Fibroblast of mammary gland (primary cell): ENCODE data around the gene VWA8.

Experiments used
- DNase-seq: peaks from one replicate; pipeline ENCODE4 v3.0.0-alpha.2; 2010; ENCODE audit warnings: low read depth
- H3K4me3 ChIP-seq: 2 replicates; pipeline ENCODE4 v1.5.1; 2011; ENCODE audit warnings: low read depth, mild to moderate bottlenecking, low read length, moderate library complexity; ENCODE audit not compliant: control insufficient read depth
- TF ChIP-seq, protein P1 (sequence below): conservative IDR thresholded peaks from 2 replicates; pipeline ENCODE4 v1.5.1; 2011; ENCODE audit warnings: low read depth, low read length, inconsistent platforms; ENCODE audit not compliant: control insufficient read depth, insufficient read depth

Gene VWA8

DNA sequence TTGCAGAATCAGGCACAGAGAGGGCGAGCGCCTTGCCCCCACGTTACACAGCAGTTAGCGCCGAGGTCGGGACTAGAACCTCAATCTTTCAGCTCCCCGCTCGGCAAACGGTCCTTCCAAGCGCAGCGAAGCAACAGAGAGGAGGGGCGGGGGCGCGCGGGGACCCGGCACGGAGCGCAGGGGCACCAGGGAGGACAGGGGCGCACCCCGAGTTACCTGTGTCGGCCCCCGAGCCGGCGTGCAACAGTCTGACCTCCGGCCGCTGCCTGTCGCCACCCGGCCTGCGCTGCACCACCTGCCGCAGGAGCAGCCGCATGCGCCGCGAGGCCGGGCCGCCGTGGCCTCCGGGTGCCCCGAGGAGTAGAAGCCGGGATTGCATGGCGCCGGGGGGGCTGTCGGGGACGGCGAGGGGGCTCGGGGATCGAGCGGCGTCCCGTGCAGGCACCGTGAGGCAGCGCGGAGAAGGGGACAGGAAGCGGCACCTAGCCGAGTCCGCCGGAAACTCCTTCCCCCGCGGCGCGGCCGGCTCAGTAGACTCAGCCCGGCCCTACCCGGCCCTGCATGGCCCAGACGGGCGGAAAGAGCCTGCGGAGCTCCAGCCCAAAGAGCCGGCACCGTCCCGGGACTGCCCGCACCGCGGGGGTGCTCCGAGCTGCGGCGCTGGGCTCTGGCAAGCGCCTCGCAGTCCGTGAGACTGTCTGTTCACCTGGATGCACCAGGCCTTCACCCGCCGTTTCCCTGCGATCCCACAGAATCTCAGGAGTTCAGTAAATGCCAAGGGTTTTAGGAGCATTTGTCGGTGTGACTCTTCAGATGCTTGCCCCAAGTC, at the start of gene VWA8:
Gene VWA8, minus strand, starts transcription at position 473 of the 829 bp plus-strand sequence. Its CDS starts 94 bp downstream, at position 379.
- peak; percentile 77 for DNase-seq
- peak within 1 kb of the TSS; percentile 67 for H3K4me3 ChIP-seq
- TF ChIP-seq, protein P1, sequence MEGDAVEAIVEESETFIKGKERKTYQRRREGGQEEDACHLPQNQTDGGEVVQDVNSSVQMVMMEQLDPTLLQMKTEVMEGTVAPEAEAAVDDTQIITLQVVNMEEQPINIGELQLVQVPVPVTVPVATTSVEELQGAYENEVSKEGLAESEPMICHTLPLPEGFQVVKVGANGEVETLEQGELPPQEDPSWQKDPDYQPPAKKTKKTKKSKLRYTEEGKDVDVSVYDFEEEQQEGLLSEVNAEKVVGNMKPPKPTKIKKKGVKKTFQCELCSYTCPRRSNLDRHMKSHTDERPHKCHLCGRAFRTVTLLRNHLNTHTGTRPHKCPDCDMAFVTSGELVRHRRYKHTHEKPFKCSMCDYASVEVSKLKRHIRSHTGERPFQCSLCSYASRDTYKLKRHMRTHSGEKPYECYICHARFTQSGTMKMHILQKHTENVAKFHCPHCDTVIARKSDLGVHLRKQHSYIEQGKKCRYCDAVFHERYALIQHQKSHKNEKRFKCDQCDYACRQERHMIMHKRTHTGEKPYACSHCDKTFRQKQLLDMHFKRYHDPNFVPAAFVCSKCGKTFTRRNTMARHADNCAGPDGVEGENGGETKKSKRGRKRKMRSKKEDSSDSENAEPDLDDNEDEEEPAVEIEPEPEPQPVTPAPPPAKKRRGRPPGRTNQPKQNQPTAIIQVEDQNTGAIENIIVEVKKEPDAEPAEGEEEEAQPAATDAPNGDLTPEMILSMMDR = no peak

DNA sequence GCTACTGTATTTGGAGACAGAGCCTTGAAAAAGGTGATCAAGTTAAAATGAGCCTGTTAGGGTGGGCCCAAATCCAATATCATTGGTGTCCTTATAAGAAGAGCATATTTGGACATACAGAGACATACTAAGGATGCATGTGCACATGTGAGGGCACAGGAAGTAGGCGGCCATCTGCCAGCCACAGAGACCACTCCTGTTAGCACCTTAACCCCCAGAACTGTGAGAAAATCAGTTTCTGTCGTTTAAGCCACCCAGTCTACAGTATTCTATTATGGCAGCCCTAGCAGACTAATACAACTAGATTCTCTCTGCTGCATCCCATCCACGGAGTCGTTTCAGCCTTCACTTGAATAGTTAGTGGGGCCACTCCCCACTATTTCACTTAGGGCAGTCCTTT, 48.1 kb upstream of the VWA8 start:
- DNase-seq = no peak
- TF ChIP-seq, protein P1 = no peak
- no peak overlapping the region for H3K4me3 ChIP-seq

DNA sequence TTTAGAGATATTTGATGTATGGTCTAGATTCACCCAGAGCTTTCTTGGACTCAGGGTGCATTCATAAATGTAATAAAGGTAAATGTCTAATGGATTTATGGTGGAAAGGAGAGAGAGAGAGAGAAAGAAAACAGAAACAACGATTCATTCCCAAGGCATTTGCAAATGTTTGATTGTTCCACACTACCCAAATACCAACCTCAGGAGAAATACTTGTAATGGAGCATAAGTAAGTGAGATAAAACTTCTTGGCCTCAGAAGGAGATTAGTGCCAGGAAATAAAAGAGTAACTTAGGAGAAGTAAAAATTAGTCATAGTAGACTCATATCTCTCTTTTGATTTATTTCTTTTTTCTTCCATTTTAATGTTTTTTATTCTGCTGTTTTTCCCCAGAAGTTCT, 46.9 kb upstream of the VWA8 start:
- TF ChIP-seq, protein P1 = no peak
- peak; percentile 44 for DNase-seq
- H3K4me3 ChIP-seq = no peak overlapping the region

DNA sequence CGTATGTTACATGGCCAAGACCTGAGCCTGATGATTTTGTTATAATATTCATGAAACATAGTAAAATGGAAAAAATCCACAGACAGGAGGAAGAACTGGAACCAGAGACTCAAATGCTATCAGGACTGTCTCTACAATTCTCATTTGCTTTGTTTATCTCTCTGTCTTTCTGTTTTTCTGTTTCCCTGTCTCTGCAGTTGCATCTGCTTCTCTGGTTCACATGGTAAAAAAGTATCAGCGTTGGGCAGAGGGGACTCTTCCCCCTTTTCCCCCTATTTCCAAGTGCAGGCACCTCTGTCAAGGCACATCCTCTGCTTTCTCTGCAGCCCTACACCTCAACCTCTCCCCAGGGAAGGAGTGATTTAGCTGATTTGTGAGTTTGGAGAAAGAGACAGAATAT, 41.2 kb upstream of the VWA8 start:
- DNase-seq = no peak
- H3K4me3 ChIP-seq = no peak overlapping the region
- TF ChIP-seq, protein P1 = no peak

DNA sequence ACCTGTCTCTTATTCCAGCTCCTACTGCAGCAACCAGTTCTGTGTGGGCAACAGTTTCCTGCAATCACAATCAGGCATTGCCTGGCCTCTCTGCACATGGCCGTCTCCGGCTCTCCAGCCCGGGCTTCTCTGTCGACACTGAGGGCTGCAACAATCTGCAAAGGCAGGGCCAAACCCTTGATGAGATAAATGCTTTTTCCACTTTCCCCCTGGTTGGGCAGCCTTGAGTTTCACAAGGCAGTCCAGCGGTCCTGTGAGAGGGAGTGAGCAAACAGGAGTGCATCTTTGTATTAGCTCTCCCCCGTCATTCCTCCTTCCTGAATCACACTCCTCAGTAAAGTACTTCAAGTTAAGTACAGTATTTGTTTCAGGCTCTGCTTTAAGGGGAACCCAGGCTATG, 40.7 kb upstream of the VWA8 start:
- H3K4me3 ChIP-seq = no peak overlapping the region
- DNase-seq = peak; percentile 85
- TF ChIP-seq, protein P1 = no peak

DNA sequence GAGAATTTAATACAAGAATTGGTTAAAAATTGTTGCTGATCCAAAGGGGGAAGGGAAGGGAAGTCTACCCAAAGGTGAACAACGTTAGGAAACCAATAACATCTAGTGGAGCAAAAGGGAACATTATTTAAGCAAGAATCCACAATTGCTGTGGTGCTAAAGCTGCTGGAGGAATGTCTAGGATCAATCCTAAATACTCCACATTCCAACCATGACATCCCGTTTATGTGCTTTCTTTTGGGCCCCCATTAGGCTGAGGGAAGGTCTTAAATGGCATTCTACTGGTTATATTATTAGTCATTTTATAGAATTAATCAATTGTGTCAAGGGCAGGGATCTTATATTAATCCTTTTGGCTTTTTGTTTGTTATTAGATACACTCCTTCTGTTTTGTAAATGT, 39.9 kb upstream of the VWA8 start:
- DNase-seq = no peak
- TF ChIP-seq, protein P1 = no peak
- no peak overlapping the region for H3K4me3 ChIP-seq

DNA sequence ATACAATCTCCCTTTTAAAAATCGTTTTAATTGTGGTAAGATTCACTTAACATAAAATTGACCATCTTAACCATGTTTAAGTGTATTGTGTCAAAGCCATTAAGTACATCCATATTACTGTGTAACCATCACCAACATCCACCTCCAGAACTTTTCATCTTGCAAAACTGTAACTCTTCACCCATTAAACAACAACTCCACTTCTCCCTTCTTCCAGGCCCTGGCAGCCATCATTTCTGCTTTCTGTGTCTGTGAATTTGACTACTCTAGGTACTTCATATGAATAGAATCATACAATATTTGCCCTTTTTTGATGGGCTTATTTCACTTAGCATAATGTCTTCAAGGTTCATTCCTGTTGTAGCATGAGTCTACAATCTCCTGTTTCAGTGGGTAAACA, 36.5 kb upstream of the VWA8 start:
- H3K4me3 ChIP-seq = no peak overlapping the region
- no peak for DNase-seq
- TF ChIP-seq, protein P1 = no peak
